GM19372 (cell line): ENCODE data around the gene CNGA2.
"Not testable (repeated sequence)": the region's sequence is repeated elsewhere in the genome, so short reads cannot be mapped to it uniquely, and the experiment has no call there.

Experiments
- ATAC-seq: cut with Tn5 transposase; IDR thresholded peaks from one replicate; pipeline ENCODE4 v1.9.1; 2021; ENCODE audit warnings: mild to moderate bottlenecking, low read depth, moderate library complexity; ENCODE audit not compliant: unreplicated experiment

Gene CNGA2

DNA sequence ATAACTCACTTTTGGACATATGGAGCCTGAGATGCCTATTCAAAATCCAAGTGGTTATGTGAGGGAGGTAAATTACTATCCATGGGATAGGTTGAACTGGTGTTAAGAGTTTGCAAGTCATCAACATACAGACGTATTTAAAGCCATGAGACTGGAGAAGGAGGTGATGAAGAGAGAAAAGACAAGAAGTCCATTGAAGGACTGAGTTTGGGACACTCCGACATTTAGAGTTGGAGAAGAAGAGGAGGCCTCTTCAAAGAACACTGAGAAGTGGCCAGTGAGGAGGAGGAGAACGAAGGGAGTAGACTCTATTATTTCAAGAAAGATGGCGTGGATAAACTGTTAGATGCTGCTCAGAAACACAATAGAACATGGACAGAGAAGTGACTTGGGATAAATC is at the start of gene CNGA2:
Gene CNGA2, plus strand, starts transcription at position 301 of the 400 bp plus-strand sequence. CDS start 3,738 bp downstream, outside the sequence.
- ATAC-seq, result no peak

DNA sequence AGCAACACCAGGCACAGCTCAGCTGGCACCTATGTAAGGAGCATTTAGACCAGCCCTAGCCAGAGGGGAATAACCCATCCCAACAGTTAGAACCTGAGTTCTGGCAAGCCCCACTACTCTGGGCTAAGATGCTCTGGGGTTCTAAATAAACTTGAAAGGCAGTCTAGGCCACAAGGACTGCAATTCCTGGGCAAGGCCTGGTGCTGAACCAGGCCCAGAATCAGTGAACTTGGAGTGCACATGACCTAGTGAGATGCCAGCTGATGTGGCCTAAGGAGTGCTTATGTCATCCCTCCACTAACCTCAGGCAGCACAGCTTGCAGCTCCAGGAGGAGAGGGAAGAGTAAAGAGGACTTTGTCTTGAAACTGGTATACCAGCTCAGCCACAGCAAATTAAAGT is 46.9 kb upstream of the CNGA2 start:
- ATAC-seq, result no peak

DNA sequence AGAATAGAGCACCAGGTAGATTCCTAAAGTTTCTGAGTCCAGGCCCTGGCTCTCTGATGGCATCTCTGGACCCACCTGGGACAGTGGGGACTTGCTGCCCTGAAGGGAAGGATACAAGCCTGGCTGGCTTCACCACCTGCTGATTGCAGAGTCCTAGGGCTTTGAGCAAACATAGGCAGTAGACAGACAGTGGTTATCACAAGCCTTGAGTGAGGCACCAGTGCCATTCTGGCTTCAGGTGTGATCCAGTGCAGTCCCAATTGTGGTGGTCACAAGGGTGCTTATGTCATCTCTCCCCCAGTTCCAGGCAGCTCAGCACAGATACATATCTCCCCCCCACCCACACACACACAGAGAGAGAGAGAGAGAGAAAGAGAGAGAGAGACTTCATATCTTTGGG is 45.9 kb upstream of the CNGA2 start:
- ATAC-seq, result no peak

DNA sequence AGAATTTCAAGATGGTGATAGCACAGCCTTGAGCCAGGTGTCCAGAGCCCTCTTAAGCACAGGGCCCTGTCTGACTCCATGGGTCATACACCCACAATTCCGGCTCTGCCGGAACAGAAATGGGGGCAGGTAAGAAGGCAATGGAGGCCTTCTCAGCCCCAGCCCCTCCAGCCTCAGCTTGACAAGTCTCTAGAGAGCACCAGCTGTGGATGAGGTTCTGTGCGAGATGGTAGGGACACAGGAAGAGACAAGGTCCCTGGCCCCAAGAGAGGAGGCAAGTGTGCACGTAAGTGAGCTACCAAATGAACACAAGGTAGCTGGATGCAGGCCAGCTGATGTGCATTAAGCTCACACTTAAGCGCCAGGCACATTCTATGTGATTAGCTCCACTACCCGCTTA is 41.7 kb upstream of the CNGA2 start:
- no peak for ATAC-seq

GRCh38 chrX:151694121-151694520 is 40.4 kb upstream of the CNGA2 start:
- no peak for ATAC-seq

- ATAC-seq, result no peak
Observed at GRCh38 chrX:151694661-151695582, 39.6 kb upstream of the CNGA2 start, which contains the start of gene PRRG3. Gene PRRG3 (plus strand): TSS chrX:151695458. CDS start chrX:151698815, 3,357 bp downstream.

- no peak for ATAC-seq
Observed at GRCh38 chrX:151695583-151696340, 38.8 kb upstream of the CNGA2 start.

DNA sequence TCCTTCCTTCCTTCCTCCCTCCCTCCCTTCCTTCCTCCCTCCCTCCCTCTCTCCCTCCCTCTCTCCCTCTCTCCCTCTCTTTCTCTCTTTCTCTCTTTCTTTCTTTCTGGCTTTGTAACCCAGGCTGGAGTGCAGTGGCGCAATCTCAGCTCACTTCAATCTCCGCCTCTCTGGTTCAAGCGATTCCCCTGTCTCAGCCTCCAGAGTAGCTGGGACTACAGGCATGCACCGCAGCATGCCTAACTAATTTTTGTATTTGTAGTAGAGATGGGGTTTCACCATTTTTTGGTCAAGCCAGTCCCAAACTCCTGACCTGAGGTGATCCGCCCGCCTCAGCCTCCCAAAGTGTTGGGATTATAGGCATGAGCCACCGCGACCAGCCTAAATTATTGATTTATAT is 37.5 kb upstream of the CNGA2 start:
- ATAC-seq, result not testable (repeated sequence)

GRCh38 chrX:151697522-151697921 is 37.0 kb upstream of the CNGA2 start:
- ATAC-seq, result no peak

DNA sequence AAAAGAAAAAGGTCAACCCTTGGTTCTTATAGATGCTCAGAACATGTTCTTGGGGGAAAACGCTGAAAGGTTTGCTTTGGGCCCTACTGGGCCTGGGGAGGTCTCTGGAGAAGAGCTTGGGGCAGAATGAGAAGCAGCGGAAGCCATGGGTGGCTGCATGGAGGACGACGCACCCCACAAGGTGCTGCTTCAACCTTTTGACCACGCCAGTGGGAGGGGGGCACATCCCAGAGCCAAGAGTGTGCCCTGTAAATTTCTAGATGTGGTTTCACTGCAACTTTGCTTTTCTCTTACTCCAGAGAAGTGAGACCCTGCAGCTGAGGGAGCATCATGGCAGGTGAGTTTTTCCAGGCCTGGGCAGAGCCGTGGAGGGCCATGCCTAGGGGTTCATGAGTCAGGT is 36.1 kb upstream of the CNGA2 start:
- no peak for ATAC-seq

GRCh38 chrX:151699746-151700145 is 34.8 kb upstream of the CNGA2 start:
- no peak for ATAC-seq

DNA sequence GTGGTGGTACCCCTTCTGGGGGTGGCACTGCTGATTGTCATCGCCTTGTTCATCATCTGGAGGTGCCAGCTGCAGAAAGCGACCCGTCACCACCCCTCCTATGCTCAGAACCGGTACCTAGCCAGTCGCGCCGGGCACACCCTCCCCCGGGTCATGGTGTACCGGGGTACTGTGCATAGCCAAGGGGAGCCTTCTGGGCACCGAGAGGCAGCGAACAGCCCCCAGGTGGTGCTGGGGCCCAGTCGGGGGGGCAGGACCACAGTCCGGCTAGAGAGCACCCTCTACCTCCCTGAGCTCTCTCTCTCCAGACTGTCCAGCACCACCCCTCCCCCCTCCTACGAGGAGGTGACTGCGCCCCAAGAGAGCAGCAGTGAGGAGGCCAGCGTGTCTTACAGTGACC is 34.0 kb upstream of the CNGA2 start:
- no peak for ATAC-seq

DNA sequence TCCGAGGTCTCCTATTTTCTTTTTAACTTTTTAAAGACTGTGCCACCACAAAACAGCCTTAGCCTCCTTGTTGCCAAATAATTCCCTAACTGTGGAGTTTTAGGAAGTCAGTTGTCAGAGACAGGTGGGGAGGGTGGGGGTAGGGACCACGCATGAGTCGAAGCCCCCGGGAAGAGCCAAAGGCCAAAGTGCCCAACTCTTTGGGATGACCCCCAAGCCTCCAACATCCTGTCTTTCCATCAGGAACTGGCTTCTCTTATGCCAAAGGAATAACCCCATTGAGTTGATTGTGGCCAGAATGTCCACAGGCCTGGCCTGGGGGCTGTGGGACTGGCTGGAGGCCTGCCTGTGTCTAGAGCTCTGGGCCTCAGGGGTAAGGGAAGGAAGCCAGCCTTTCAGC is 33.5 kb upstream of the CNGA2 start:
- ATAC-seq, result no peak

DNA sequence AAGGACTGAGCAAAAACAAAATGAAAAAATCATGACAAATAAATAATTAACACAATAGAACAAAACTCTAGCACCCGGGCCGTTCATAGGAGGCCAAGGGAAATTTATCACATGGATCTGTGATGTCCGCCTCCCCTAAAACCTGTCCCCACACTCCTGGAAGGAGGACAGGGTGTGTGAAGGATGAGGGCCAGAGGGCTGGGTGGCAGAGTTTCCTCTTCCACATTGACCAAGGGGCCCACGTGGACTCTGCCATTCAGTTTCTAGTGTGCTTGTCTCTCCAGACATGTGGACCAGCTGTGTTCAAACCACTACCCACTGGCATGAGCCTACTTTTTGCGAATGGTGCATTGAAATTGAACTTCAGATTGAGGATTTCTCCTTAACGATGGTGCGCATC is 33.0 kb upstream of the CNGA2 start:
- no peak for ATAC-seq

- no peak for ATAC-seq
Observed at GRCh38 chrX:151702026-151702714, 32.4 kb upstream of the CNGA2 start.

- ATAC-seq, result no peak
Observed at GRCh38 chrX:151702741-151703340, 31.7 kb upstream of the CNGA2 start.

GRCh38 chrX:151703487-151703886 is 31.1 kb upstream of the CNGA2 start:
- ATAC-seq, result no peak

- no peak for ATAC-seq
Observed at GRCh38 chrX:151704041-151704663, 30.4 kb upstream of the CNGA2 start.

DNA sequence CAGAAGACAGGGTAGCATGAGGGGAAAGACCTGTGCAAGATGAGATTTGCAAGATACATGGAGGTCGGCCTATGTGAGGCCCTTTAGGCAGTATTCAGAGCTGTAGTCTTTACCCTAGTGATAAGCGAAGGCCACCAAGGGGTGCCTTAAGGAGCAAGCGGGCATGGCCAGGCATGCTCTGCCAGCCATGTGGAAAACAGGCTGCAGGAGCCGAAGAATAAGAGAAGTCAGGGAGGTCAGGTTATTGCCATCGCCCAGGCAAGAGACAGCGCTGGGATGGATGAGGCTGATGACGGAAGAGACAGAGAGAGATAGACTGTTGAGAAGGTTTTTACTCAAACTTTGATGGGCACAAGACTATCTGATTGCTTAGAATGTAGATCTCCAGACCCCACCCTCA is 25.7 kb upstream of the CNGA2 start:
- ATAC-seq, result no peak

GRCh38 chrX:151710457-151710856 is 24.1 kb upstream of the CNGA2 start:
- ATAC-seq, result no peak
